Measurements from ENCODE around the gene AFG1L.

AFG1L gene

DNA sequence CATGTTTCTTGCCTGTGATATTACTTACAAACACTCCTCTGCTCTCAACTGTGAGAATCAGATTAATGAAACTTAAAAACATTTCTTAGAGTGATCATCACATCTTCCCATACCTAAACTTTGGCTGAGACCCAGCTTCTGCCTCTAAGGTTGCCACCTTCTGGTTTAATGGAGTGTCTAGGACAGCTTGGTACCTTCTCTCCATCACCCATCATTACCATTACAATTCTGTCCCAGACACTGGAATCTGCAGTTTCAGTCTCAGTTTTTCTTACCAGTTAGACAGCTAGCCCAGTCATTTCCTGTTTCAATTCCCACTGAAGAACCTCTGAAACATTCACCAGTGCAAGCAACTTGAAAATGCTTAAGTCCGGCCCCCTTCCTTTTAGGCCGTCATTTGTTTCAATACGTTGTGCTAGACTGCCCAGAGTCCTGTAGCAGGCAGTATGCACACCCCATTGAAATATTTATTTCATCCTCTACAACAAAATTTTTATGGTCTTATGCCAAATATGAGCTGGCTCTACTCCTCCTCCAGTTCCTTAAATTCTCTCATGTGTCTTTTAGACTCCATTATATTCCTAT is 158.8 kb downstream of the AFG1L start:
- no peak for DNase-seq (ENCODE audit: low read depth)

GRCh38 chr6:108454356-108454755 is 159.5 kb downstream of the AFG1L start:
- DNase-seq (ENCODE audit: low read depth), result no peak

GRCh38 chr6:108455688-108456087 is 160.8 kb downstream of the AFG1L start:
- no peak for DNase-seq (ENCODE audit: low read depth)

DNA sequence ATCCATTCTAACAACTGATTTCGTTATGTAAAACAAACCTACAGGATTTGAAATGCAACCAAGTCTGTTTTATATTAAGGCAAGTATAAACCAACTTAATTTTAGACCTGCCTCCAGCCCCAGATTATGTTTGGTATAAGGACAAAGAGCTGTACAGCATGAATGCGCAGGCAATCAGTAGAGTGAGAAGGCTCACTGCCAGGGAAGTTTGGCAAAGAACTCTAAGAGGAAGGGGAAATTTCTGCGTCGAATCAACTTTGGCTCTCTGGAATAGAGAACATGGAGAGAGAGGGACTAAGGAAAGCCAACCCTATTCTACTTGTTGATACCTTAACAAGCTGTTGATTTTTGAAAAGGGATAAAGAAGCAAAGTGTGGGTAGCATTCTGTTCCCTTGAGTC is 168.9 kb downstream of the AFG1L start:
- DNase-seq (ENCODE audit: low read depth), result no peak

DNA sequence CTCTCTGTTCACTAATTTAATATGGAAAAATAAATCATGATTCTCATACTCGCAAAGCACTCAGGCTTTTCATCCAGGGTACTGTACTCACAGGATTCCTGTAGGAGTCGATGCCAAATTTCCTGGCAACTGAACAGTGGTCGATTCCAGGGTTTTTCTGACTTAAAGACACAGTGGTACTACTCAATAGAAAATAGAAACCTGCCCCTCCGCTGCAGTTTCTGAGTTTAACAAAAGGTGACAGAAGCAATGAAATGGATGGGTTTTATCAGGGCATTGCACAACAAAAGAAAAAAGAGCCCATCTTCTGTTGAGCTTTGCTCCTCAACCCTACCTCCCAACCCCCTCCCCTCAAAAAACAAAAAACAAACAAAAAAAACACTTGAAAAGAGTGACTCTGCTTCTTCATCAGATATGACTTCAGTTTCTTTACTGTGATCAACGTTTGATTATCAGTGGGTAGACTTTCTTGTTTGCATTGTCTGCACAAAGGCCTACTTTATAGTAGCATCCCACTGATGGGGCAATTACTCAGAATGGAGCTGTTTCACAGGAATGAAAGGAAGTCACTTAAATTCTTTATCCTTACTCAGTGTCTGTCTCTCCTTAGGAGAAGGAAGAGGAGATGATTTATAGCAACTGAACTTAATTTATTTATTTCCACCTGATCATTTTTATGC is 169.7 kb downstream of the AFG1L start:
- no peak for DNase-seq (ENCODE audit: low read depth)

DNA sequence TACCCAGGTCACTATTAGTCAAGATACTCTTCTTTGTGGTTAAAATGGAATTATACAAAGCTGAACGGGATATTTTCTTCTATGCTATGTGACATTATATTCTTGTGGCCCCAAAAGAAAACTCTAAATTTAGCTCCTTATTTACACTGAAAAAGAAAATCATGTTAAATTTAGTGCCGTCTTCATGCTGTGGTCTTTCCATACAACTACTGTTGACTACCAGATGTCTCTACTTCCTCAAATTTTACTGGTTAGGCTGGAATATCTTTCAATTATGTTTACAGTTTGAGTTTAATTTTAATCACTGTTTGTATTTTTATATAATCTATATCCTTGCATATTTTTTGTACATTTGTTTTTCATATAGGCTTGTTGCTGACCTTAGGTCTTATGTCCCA is 170.2 kb downstream of the AFG1L start:
- DNase-seq (ENCODE audit: low read depth), result no peak

- no peak for DNase-seq (ENCODE audit: low read depth)
These were observed 173.5 kb downstream of the AFG1L start for GRCh38 chr6:108468346-108468745.

DNA sequence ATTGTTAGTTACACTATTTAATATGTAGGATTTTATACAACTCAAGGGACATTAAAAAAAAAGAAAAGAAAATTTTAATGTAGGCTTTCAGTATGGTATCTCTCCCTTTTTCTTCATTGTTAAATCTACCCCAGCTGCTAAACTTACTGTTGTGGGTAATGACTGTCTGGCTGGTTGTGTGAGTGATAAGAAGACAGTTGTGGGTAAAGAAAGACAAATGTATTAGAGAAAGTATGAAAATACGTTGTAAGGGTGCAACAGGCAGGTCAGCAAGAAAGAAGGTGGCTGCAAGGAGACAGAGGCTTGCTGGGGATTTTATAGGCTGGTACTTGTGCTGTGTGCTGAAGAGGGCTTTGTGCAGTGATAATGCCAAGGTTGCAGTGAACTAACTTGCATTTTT is 174.5 kb downstream of the AFG1L start:
- DNase-seq (ENCODE audit: low read depth), result no peak

DNA sequence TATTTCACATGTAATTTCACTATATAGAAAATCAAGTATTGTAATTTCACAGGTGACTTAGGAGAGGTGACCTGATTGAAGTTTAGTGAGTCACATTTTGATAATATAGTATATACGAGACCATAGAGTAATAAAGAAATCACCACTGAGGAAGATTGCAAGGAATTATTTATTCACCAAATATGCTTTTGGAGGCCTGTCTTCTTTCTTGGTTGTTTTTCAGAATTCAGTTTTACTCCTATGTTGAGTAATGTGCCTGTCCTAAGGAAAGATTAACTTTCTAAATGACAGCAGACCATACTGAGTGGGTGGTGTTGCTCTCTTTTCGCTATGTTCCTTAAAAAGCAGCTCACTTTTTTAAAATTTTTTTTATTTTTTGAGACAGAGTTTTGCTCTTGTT is 178.3 kb downstream of the AFG1L start:
- DNase-seq (ENCODE audit: low read depth), result no peak

GRCh38 chr6:108476376-108476775 is 181.5 kb downstream of the AFG1L start:
- DNase-seq (ENCODE audit: low read depth), result no peak

GRCh38 chr6:108476847-108477430 is 182.1 kb downstream of the AFG1L start:
- no peak for DNase-seq (ENCODE audit: low read depth)

DNA sequence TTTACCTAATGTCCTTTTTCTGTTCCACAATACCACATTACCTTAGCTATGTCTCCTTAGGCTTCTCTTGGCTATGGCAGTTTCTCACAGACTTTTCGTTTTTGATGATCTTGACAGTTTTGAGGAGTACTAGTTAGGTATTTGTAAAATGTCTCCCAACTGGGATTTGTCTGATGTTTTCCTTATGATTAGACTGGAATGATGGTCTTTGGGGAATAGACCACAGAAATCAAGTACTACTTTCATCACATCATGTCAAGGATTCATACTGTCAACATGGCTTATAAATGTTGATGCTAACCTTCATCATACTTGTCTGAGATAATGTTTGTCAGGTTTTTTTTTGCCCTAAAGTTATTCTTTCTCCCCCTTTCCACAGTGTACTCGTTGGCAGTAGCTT is 187.7 kb downstream of the AFG1L start:
- no peak for DNase-seq (ENCODE audit: low read depth)

DNA sequence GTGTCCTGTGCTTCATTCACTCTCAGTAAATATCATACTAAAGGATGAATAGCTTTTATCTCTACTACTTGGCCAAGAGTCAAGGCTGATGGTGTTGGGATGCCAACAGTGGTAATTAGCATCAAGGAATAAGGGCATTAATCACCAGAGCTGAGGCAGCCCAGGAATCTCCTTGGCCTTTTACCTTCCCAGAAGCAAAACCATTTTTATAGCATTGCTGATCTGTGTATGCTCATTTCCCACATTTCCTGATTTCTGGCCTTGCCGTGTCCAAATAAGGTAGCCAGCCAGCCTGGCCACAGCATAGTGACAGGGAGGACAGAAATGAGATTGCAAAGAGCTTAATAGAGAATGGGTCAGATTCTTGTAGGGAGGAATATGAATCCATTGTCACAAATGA is 189.2 kb downstream of the AFG1L start:
- DNase-seq (ENCODE audit: low read depth), result no peak

DNA sequence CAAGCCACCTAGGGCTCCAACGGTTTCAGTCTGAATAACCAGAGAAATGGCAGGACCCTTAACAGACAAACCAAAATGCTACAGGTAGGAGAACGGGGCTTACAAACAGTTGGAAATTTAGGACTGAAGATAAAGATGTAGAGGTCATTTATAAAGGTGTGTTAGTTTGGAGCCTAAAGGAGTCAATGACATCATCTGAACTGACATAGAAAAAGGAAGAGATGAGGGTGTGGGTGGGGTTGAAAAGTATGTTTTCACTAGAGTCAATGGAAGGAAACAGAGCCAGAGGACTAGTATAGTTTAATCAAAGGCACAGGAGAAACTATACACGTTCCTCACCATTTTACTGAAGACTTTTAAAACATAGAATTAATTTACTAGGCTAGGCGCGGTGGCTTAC is 194.8 kb downstream of the AFG1L start:
- DNase-seq (ENCODE audit: low read depth), result no peak

DNA sequence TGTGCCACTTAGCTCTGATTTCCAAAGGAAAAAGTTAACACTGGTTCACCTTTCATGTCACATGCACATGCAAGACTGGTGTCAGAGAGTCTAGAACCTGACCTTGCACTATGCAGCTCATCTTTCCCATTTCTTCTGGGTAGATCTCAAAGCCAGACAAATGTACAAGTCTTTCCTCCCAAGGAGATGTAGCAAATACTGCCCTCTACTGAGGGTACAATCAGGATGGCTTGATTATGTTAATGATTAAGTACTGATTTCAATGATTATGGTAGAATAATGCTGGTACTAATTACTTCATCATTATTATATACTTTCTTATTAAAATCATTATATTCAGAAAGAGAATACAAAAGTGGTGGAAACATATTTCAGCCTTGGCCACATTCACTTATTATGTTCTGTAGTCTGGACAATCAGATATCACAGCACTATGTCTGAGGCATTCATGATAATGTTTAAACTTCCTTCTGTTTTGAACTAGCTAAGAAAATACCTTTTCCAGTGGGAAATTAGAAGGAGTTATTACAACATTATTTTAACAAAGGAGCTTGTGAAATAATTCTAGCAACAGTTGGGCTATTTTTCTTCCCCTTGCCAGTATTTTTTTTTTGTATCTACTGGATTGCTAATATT is 197.4 kb downstream of the AFG1L start:
- DNase-seq (ENCODE audit: low read depth), result no peak

- no peak for DNase-seq (ENCODE audit: low read depth)
These were observed 199.6 kb downstream of the AFG1L start for GRCh38 chr6:108494434-108494833.

GRCh38 chr6:108497883-108498282 is 203.0 kb downstream of the AFG1L start:
- no peak for DNase-seq (ENCODE audit: low read depth)

DNA sequence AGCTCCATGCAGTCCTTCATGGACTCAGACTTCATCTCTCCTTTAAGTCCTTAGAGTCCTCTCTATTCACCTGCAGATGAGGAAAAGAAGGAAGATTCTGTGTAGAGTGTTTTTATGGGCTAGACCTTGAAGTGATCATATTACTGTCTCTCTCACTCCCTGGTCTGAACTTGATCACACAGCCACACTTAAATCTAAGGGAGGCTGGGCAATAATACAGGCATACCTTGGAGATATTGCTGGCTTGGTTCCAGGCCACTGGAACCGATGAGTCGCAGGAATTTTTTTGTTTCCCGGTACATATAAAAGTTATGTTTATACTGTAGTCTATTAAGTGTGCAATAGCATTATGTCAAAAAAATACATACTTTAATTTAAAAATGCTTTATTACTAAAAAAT is 206.7 kb downstream of the AFG1L start:
- DNase-seq (ENCODE audit: low read depth), result no peak

DNA sequence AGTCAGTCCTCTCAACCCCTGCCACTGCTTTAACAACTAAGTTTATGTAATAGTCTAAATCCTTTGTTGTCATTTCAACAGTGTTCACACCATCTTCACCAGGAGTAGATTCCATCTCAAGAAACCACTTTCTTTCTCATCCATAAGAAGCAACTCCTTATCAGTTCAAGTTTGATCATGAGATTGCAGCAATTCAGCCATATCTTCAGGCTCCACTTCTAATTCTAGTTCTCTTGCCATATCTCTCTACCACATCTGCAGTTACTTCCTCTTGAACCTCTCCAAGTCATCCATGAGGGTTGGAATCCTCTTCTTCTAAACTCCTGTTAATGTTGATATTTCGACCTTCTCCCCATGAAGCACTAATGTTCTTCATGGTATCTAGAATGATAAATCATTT is 208.0 kb downstream of the AFG1L start:
- DNase-seq (ENCODE audit: low read depth), result no peak

DNA sequence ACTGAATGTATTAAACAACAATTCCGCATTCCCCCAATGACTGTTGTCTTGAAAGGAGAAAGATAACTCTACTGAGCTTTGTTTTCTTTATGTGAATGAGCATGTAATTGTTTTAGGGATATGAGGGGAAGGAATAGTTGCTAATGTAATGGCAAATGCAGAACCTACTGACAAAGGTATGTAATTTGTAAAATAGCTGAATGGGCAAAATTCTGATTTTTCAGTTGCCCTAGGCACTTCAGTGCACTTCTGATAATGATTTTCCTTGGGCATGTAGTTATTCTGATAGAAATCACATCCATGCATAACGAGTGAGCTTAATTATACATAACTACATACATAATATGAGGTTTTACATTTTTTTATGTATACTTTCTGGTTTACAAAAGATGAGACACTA is 212.5 kb downstream of the AFG1L start:
- no peak for DNase-seq (ENCODE audit: low read depth)

GRCh38 chr6:108510461-108511319 is 215.8 kb downstream of the AFG1L start:
- no peak for DNase-seq (ENCODE audit: low read depth)

Measured in stimulated activated CD8-positive, alpha-beta memory T cell treated with anti-CD3 and anti-CD28 coated beads, Interleukin-15, amount 100 ng/mL, for 24 hours (primary cell).